GM12878 (cell line): ENCODE measurements around the gene SYS1. TPM values are rescaled to one million over a fixed set of nuclear protein-coding genes. Genes with fewer than 3 reads are reported as not detected.

ENCODE experiments used
- ATAC-seq: fragments of 200-7000 bp; cut with Tn5 transposase; 3 replicates; pipeline ENCODE4 v1.9.1; 2020; ENCODE audit warnings: mild to moderate bottlenecking, moderate library complexity
- BruUV-seq: library from RNA; stranded (reverse); fragments of 400-500 nt; replicated peaks from 2 replicates; lab custom pipeline; 2021; lab: Mats Ljungman, UMichigan
- CTCF ChIA-PET: fragments of 300-600 bp; sonication (Branson Sonifier 250); formaldehyde crosslinking; extraction: SDS; loops from one replicate; lab custom pipeline; 2021; ENCODE audit warnings: inconsistent platforms; lab: Yijun Ruan, JAX
- POLR2A ChIA-PET: fragments of 350-600 bp; formaldehyde crosslinking; extraction: SDS; loops from one replicate; lab custom pipeline; 2021; ENCODE audit warnings: inconsistent platforms; lab: Charles Lee
- RAD21 ChIA-PET: fragments of 300-600 bp; sonication (Branson Sonifier 250); formaldehyde crosslinking; loops from one replicate; lab custom pipeline; 2023; ENCODE audit warnings: antibody characterized with exemption; ENCODE audit not compliant: unreplicated experiment; lab: Charles Lee
- SMC1A ChIA-PET: fragments of 300-600 bp; sonication (Branson Sonifier 250); formaldehyde crosslinking; loops from one replicate; lab custom pipeline; 2023; ENCODE audit not compliant: unreplicated experiment, uncharacterized antibody; lab: Charles Lee
- DNase-seq: peaks from one replicate; pipeline ENCODE4 v3.0.0-alpha.2; 2011; ENCODE audit warnings: low read depth, low spot score
- FAIRE-seq: peaks from 3 replicates; lab custom pipeline; 2011; peaks lifted over from hg19 to GRCh38; lab: Jason Lieb, UNC
- H2AFZ ChIP-seq: 2 replicates; pipeline ENCODE4 v1.6.0; 2011; ENCODE audit warnings: low read depth, low read length, control low read depth; ENCODE audit not compliant: control insufficient read depth
- H3K27ac ChIP-seq: 2 replicates; pipeline ENCODE4 v1.5.1; 2011; ENCODE audit warnings: control low read depth; ENCODE audit not compliant: control insufficient read depth, insufficient read depth
- H3K27me3 ChIP-seq, 2 experiments: replicated peaks in 1 of 2; 2 replicates each; pipeline versions ENCODE4 v1.6.0 to v1.6.1; 2011; ENCODE audit warnings: low read length in 1 of 2; ENCODE audit not compliant: control insufficient read depth in 2 of 2, insufficient read depth in 2 of 2
- H3K36me3 ChIP-seq, 2 experiments: 2 replicates each; pipeline ENCODE4 v1.5.1; 2011; ENCODE audit warnings: low read length in 1 of 2; ENCODE audit not compliant: control insufficient read depth in 2 of 2, insufficient read depth in 2 of 2
- H3K4me1 ChIP-seq: 2 replicates; pipeline ENCODE4 v1.6.1; 2011; ENCODE audit warnings: mild to moderate bottlenecking, low read length, moderate library complexity, mixed read lengths; ENCODE audit not compliant: control insufficient read depth, insufficient read depth
- H3K4me2 ChIP-seq: 2 replicates; pipeline ENCODE4 v1.6.0; 2011; ENCODE audit warnings: control low read depth; ENCODE audit not compliant: control insufficient read depth, insufficient read depth
- H3K4me3 ChIP-seq: fragments of 200-600 bp; sonication (generic); 2 replicates; pipeline ENCODE4 v1.5.1; 2016
- H3K79me2 ChIP-seq: 2 replicates; pipeline ENCODE4 v1.6.0; 2011; ENCODE audit warnings: low read length; ENCODE audit not compliant: control insufficient read depth, insufficient read depth
- H3K9ac ChIP-seq: 2 replicates; pipeline ENCODE4 v1.8.0; 2011; ENCODE audit warnings: low read length, control low read depth, mixed read lengths; ENCODE audit not compliant: control insufficient read depth, insufficient read depth
- H3K9me3 ChIP-seq: replicated peaks from 3 replicates; pipeline ENCODE4 v1.5.1; 2011; ENCODE audit warnings: mild to moderate bottlenecking, low read length; ENCODE audit not compliant: control insufficient read depth, insufficient read depth
- H4K20me1 ChIP-seq: 2 replicates; pipeline ENCODE4 v1.6.0; 2011; ENCODE audit not compliant: control insufficient read depth, insufficient read depth
- CHD2 ChIP-seq: IDR thresholded peaks from 2 replicates; pipeline ENCODE4 v1.6.1; 2011; ENCODE audit warnings: low read depth, low read length, improper control_type of control experiment, borderline replicate concordance
- ESRRA ChIP-seq: IDR thresholded peaks from 2 replicates; pipeline ENCODE4 v1.6.1; 2012; ENCODE audit warnings: mild to moderate bottlenecking, low read length, improper control_type of control experiment
- ETV6 ChIP-seq, 2 experiments: fragments of 450-650 bp in 1 of 2; IDR thresholded peaks in 1 of 2; conservative IDR thresholded peaks in 1 of 2; 2 replicates each; pipeline ENCODE4 v1.6.1; 2014; ENCODE audit warnings: antibody characterized with exemption in 1 of 2, borderline replicate concordance in 1 of 2, low read depth in 1 of 2, mild to moderate bottlenecking in 1 of 2, moderate library complexity in 1 of 2
- EZH2 ChIP-seq: IDR thresholded peaks from 2 replicates; pipeline ENCODE4 v1.6.1; 2012; ENCODE audit warnings: low read depth, mild to moderate bottlenecking, control low read depth, inconsistent platforms, low read length, borderline replicate concordance; ENCODE audit not compliant: control insufficient read depth
- KDM1A ChIP-seq: fragments of 200-600 bp; sonication (generic); IDR thresholded peaks from 2 replicates; pipeline ENCODE4 v1.6.1; 2016; ENCODE audit warnings: borderline replicate concordance
- MTA2 ChIP-seq: fragments of 450-650 bp; IDR thresholded peaks from 2 replicates; pipeline ENCODE4 v1.6.1; 2016; ENCODE audit warnings: low read depth, mild to moderate bottlenecking, moderate library complexity
- SMARCA5 ChIP-seq: fragments of 450-650 bp; IDR thresholded peaks from 2 replicates; pipeline ENCODE4 v1.6.1; 2017; ENCODE audit warnings: mild to moderate bottlenecking
- ZBED1 ChIP-seq: IDR thresholded peaks from 2 replicates; pipeline ENCODE4 v1.6.1; 2016; ENCODE audit warnings: borderline replicate concordance
- WGBS: methylation state at CpG from one replicate; pipeline ENCODE4 v1.1.6; 2016; ENCODE audit warnings: low lambda C conversion rate; ENCODE audit not compliant: insufficient replicate concordance, insufficient coverage; ENCODE audit errors: missing lambda C conversion rate; 5-methylcytosine and 5-hydroxymethylcytosine counted together
- in situ Hi-C: fragments of 300-500 bp; cut with MboI; formaldehyde crosslinking; loops from 9 replicates; pipeline ENCODE4 v1.14.3; 2018; ENCODE audit warnings: mixed read lengths
- intact Hi-C: fragments of 100-400 bp; cut with micrococcal nuclease; formaldehyde crosslinking; loops from one replicate; pipeline ENCODE4 v1.14.2; 2022; ENCODE audit not compliant: unreplicated experiment
- polyA plus RNA-seq, 11 experiments: library from polyadenylated mRNA; depleted of rRNA in 4 of 11; unstranded in 6 of 11; stranded (reverse) in 5 of 11; fragments of >200 nt; fragmentation: Nextera tagmentation in 4 of 11; fragmentation: Illumina TruSeq in 1 of 11; extraction: Ambion mirVana in 4 of 11; extraction: Trizol in 1 of 11; gene quantifications; 1 replicate in 1 of 11; 2 replicates in 10 of 11; pipeline versions ENCODE4 v1.2.1 to v1.2.3, GENCODE V29; 2011 to 2016; ENCODE audit warnings: inconsistent platforms in 2 of 11, missing spikeins in 2 of 11, low read depth in 1 of 11
- total RNA-seq, 4 experiments: library from RNA; depleted of rRNA in 3 of 4; stranded (reverse); fragments of >200 nt in 3 of 4; fragmentation: Illumina TruSeq in 1 of 4; extraction: Trizol in 1 of 4; gene quantifications; 2 replicates each; pipeline versions ENCODE4 v1.2.1 to v1.2.3, GENCODE V29; 2013 to 2021
- TF ChIP-seq, protein P1 (sequence below): fragments of 450-650 bp; IDR thresholded peaks from 2 replicates; pipeline ENCODE4 v1.6.1; 2018; ENCODE audit warnings: mild to moderate bottlenecking, low read depth, moderate library complexity; ENCODE audit not compliant: partially characterized antibody
- TF ChIP-seq, protein P2 (sequence below): fragments of 450-650 bp; IDR thresholded peaks from 2 replicates; pipeline ENCODE4 v1.6.1; 2016; ENCODE audit warnings: mild to moderate bottlenecking
- TF ChIP-seq, protein P3 (sequence below): fragments of 450-650 bp; IDR thresholded peaks from 2 replicates; pipeline ENCODE4 v1.6.1; 2017; ENCODE audit warnings: mild to moderate bottlenecking, moderate library complexity

SYS1 gene
- total and polyA plus RNA-seq, 10 of the 15 experiments (the other 5 are each of a cell fraction or from before 2014, with no cell fraction given) = 5.1 to 22.6 (median 9.3) TPM

DNA sequence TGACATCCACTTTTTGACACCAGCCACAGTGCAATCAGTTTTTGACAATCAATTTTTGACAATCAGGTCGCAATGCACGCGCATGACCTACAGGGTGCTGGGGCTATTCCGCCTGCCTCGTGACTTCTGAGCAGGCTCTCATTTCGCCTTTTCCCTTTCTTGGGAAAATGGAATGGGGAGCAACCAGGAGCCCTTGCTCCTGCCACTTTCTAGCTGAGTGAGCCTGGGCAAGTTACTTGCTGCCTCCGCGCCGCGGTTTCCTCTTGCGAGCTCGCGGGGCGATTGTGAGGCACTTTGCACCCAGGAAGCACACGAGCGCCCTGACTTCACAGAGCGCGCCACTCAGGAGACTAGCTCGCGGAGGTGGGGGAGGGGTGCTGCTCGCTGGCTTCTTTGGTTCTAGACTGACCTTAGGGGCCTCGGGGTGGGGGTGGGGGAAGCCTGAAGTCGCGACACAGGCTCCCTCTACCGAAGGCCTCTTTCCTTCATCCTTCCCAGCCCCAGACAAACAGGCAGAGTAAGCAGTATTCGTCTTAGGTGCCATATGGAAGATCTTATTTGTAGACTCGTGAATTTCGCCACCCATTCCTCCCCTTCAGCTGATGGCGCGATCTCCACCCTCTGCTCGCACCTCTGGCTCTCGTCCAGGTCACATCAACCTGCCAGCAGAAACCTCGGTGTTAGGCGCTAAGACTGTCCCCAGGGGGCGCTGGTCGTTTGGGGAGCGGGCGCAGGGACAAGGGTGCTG is 10.6 kb downstream of the SYS1 start:
- DNase-seq = no peak
- SMC1A ChIA-PET = interaction anchor here (0.6 to 19.8 kb wide), 22 partner anchors 11 to 537 kb away, joined by 3 to 440 read pairs (median 4); partner anchors contain the start of genes PIGT, SYS1 and WFDC10A
- no peaks in the 10 kb centered on the region for H3K79me2 ChIP-seq
- in situ Hi-C loops (loop anchor here (5.0 kb wide), 1 partner anchor 64 kb away; no protein-coding TSS in a partner anchor), intact Hi-C loops (loop anchor here (1.0 kb wide), 1 partner anchor 64 kb away; no protein-coding TSS in a partner anchor)
- POLR2A ChIA-PET = interaction anchor here (0.7 to 2.5 kb wide), 5 partner anchors 11 to 64 kb away, joined by 3 to 8 read pairs (median 4); partner anchors contain the start of genes PIGT and SYS1
- no peaks in the 10 kb centered on the region for H3K36me3 ChIP-seq
- H3K4me2 ChIP-seq = peak overlapping the region; percentile 89
- ATAC-seq = peak; percentile 98
- H3K4me1 ChIP-seq = peaks cover 15% of the 10 kb centered on the region
- BruUV-seq = no TSS peak
- RAD21 ChIA-PET = interaction anchor here (0.7 to 17.6 kb wide), 18 partner anchors 10 to 397 kb away, joined by 3 to 394 read pairs (median 8); partner anchors contain the start of genes PIGT and SYS1
- CTCF ChIA-PET = interaction anchor here (0.6 to 19.4 kb wide), 32 partner anchors 11 to 464 kb away, joined by 3 to 685 read pairs (median 5); partner anchors contain the start of genes PABPC1L, PIGT and SYS1
- peak; percentile 95 for FAIRE-seq
- H3K9ac ChIP-seq = no peak overlapping the region
- H4K20me1 ChIP-seq = no peaks in the 10 kb centered on the region
- 2% methylated on average over 36 of the region's 38 CpGs for WGBS
- H3K27ac ChIP-seq = no peak overlapping the region
- peak overlapping the region; percentile 59; the same call in 1 of the 2 replicates for H3K4me3 ChIP-seq
- H2AFZ ChIP-seq = peak overlapping the region; percentile 43; the same call in 1 of the 2 replicates
- H3K9me3 ChIP-seq = no peaks in the 10 kb centered on the region
- H3K27me3 ChIP-seq = no peaks in the 10 kb centered on the region
- TF ChIP-seq, protein P1, sequence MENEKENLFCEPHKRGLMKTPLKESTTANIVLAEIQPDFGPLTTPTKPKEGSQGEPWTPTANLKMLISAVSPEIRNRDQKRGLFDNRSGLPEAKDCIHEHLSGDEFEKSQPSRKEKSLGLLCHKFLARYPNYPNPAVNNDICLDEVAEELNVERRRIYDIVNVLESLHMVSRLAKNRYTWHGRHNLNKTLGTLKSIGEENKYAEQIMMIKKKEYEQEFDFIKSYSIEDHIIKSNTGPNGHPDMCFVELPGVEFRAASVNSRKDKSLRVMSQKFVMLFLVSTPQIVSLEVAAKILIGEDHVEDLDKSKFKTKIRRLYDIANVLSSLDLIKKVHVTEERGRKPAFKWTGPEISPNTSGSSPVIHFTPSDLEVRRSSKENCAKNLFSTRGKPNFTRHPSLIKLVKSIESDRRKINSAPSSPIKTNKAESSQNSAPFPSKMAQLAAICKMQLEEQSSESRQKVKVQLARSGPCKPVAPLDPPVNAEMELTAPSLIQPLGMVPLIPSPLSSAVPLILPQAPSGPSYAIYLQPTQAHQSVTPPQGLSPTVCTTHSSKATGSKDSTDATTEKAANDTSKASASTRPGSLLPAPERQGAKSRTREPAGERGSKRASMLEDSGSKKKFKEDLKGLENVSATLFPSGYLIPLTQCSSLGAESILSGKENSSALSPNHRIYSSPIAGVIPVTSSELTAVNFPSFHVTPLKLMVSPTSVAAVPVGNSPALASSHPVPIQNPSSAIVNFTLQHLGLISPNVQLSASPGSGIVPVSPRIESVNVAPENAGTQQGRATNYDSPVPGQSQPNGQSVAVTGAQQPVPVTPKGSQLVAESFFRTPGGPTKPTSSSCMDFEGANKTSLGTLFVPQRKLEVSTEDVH = no peak
- TF ChIP-seq, protein P2, sequence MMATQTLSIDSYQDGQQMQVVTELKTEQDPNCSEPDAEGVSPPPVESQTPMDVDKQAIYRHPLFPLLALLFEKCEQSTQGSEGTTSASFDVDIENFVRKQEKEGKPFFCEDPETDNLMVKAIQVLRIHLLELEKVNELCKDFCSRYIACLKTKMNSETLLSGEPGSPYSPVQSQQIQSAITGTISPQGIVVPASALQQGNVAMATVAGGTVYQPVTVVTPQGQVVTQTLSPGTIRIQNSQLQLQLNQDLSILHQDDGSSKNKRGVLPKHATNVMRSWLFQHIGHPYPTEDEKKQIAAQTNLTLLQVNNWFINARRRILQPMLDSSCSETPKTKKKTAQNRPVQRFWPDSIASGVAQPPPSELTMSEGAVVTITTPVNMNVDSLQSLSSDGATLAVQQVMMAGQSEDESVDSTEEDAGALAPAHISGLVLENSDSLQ = peak; percentile 54
- TF ChIP-seq SMARCA5 (peak; percentile 49; the same call in 1 of the 2 replicates), ETV6 (conservative IDR thresholded peaks at IDR 0.05 in 1 of 2, IDR thresholded peaks at IDR 0.05 in 1 of 2; ENCODE audit: borderline replicate concordance in 1 of 2, low read depth in 1 of 2) (no peak), EZH2 (no peak), CHD2 (peak; percentile 45; the same call in 1 of the 2 replicates), ZBED1 (peak; percentile 58; the same call in 1 of the 2 replicates), KDM1A (no peak), ESRRA (0 out of 2 replicates have a peak, but pooled peaks have one; percentile 28), MTA2 (peak; percentile 23; the same call in 1 of the 2 replicates)
- TF ChIP-seq, protein P3, sequence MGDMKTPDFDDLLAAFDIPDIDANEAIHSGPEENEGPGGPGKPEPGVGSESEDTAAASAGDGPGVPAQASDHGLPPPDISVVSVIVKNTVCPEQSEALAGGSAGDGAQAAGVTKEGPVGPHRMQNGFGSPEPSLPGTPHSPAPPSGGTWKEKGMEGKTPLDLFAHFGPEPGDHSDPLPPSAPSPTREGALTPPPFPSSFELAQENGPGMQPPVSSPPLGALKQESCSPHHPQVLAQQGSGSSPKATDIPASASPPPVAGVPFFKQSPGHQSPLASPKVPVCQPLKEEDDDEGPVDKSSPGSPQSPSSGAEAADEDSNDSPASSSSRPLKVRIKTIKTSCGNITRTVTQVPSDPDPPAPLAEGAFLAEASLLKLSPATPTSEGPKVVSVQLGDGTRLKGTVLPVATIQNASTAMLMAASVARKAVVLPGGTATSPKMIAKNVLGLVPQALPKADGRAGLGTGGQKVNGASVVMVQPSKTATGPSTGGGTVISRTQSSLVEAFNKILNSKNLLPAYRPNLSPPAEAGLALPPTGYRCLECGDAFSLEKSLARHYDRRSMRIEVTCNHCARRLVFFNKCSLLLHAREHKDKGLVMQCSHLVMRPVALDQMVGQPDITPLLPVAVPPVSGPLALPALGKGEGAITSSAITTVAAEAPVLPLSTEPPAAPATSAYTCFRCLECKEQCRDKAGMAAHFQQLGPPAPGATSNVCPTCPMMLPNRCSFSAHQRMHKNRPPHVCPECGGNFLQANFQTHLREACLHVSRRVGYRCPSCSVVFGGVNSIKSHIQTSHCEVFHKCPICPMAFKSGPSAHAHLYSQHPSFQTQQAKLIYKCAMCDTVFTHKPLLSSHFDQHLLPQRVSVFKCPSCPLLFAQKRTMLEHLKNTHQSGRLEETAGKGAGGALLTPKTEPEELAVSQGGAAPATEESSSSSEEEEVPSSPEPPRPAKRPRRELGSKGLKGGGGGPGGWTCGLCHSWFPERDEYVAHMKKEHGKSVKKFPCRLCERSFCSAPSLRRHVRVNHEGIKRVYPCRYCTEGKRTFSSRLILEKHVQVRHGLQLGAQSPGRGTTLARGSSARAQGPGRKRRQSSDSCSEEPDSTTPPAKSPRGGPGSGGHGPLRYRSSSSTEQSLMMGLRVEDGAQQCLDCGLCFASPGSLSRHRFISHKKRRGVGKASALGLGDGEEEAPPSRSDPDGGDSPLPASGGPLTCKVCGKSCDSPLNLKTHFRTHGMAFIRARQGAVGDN = 0 out of 2 replicates have a peak, but pooled peaks have one; percentile 34
